ENCODE measurements around the gene MACROD2.

MACROD2 gene

DNA sequence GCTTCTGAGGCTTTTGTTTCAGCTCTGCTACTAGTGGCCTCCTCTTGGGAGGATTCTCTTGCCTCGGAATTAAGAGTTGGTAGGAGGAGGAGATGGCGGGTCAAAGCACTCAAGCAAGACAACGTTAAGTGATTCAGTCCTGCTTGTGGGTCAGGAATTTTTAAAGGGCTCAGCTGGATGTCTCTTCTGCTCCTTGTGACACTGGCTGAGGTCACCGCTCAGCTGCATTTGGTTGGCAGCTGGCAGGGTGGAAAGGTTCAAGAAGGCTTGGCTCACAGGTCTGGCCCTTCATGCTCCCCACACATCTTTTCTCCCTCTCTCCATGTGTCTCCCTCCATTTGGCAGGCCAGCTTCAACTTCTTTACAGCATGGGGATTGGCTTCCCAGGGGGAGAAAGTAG is 1936.6 kb downstream of the MACROD2 start:
- Histone ChIP-seq H3K4me3 (ENCODE audit: insufficient read depth, low read depth, low read length) (no peak overlapping the region), H3K27ac (ENCODE audit: insufficient read depth, low read depth, low read length, poor library complexity, severe bottlenecking) (no peak overlapping the region), H3K9me3 (ENCODE audit: control insufficient read depth, low read length) (no peaks in the 10 kb centered on the region), H3K4me1 (ENCODE audit: control insufficient read depth, insufficient read depth, low read length) (no peaks in the 10 kb centered on the region), H3K36me3 (ENCODE audit: control insufficient read depth, insufficient read depth, low read length) (no peaks in the 10 kb centered on the region), H3K27me3 (ENCODE audit: control insufficient read depth, insufficient read depth, low read length, poor library complexity, severe bottlenecking) (no peaks in the 10 kb centered on the region)
- WGBS, 2 experiments = 76 to 80% methylated on average over 4 of the region's 4 CpGs

DNA sequence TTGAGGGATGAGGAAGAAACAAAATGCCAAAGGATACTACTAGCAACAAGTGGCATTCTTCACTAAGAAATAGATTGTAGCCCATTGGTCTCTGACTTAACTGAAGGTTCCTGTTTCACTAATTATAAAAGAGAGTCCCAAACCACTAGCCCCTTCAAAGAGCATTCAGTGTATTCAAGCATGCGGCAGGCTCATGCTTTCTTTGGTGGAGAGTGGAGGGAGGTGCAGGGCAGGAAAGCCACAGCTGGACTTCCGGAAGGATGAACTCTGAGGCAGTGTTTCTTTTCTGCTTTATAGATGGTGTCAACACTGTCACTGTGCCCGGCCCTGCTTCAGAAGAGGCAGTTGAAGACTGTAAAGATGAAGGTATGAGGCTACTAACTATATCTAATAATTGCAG is 1941.9 kb downstream of the MACROD2 start:
- Histone ChIP-seq H3K27ac (ENCODE audit: insufficient read depth, low read depth, low read length, poor library complexity, severe bottlenecking) (peak overlapping the region; percentile 57), H3K4me3 (ENCODE audit: insufficient read depth, low read depth, low read length) (no peak overlapping the region)
- WGBS, 2 experiments = 49 to 59% methylated on average over 2 to 3 of the region's 3 CpGs

DNA sequence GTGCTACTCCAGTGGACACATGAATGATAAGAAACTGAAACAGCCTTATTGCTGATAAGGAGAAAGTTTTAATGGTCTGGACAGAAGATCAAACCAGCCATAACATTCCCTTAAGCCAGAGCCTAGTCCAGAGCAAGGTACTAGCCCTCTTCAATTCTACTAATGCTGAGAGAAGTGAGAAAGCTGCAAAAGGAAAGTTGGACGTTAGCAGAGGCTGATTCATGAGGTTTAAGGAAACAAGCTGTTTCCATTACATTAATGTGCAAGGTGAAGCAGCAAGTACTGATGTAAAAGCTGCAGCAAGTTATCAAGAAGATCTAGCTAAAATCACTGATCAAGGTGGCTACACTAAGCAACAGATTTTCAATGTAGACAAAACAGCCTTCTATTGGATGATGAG is 1943.5 kb downstream of the MACROD2 start:
- Histone ChIP-seq H3K9me3 (ENCODE audit: control insufficient read depth, low read length) (peaks cover 3% of the 10 kb centered on the region), H3K27me3 (ENCODE audit: control insufficient read depth, insufficient read depth, low read length, poor library complexity, severe bottlenecking) (no peaks in the 10 kb centered on the region), H3K4me1 (ENCODE audit: control insufficient read depth, insufficient read depth, low read length) (no peaks in the 10 kb centered on the region), H3K4me3 (ENCODE audit: insufficient read depth, low read depth, low read length) (no peak overlapping the region), H3K36me3 (ENCODE audit: control insufficient read depth, insufficient read depth, low read length) (no peaks in the 10 kb centered on the region), H3K27ac (ENCODE audit: insufficient read depth, low read depth, low read length, poor library complexity, severe bottlenecking) (no peak overlapping the region)
- WGBS, 2 experiments = 89 to 92% methylated on average over 1 of the region's 1 CpG

More for the DNA sequence above, 1941.9 kb downstream of the MACROD2 start:
- Histone ChIP-seq H3K36me3 (ENCODE audit: control insufficient read depth, insufficient read depth, low read length) (no peaks in the 10 kb centered on the region), H3K4me1 (ENCODE audit: control insufficient read depth, insufficient read depth, low read length) (no peaks in the 10 kb centered on the region), H3K27me3 (ENCODE audit: control insufficient read depth, insufficient read depth, low read length, poor library complexity, severe bottlenecking) (no peaks in the 10 kb centered on the region), H3K9me3 (ENCODE audit: control insufficient read depth, low read length) (peaks cover 3% of the 10 kb centered on the region)

DNA sequence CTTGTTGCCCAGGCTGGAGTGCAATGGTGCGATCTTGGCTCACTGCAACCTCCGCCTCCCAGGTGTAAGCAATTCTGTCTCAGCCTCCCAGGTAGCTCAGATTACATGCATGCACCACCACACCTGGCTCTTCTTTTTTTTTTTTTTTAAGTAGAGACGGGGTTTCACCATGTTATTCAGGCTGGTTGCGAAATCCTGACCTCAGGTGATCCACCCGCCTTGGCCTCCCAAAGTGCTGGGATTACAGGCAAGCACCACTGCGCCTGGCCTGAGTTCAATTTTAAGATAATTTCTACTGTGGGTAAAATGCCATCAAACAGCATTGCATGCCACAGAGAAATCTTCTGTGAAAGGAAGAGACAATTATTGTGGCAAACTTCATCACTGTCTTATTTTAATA is 1944.8 kb downstream of the MACROD2 start:
- WGBS, 2 experiments = 92 to 95% methylated on average over 6 of the region's 6 CpGs
- H3K4me1 ChIP-seq (ENCODE audit: control insufficient read depth, insufficient read depth, low read length) = no peaks in the 10 kb centered on the region
- no peak overlapping the region for H3K27ac ChIP-seq (ENCODE audit: insufficient read depth, low read depth, low read length, poor library complexity, severe bottlenecking)
- H3K4me3 ChIP-seq (ENCODE audit: insufficient read depth, low read depth, low read length) = no peak overlapping the region
- H3K9me3 ChIP-seq (ENCODE audit: control insufficient read depth, low read length) = peaks cover 3% of the 10 kb centered on the region
- H3K27me3 ChIP-seq (ENCODE audit: control insufficient read depth, insufficient read depth, low read length, poor library complexity, severe bottlenecking) = no peaks in the 10 kb centered on the region
- H3K36me3 ChIP-seq (ENCODE audit: control insufficient read depth, insufficient read depth, low read length) = no peaks in the 10 kb centered on the region

DNA sequence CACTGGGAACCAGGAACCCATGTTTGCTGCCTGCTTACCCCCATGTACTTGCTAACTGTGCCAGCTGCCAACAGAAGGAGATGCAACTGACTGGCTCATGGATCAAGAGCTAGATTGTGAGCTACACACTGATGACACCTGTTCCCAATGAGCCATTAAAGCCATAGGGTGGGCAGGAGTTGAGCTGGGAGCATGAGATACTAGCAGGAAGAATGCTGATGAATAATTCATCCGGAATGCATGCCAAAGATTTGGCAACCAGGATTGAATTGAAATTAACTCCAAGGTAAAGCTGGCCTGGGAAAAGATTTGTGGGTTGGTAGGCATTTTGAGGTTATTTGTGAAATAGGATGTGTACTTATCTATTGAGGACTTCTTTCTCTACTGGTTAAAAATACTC is 1946.8 kb downstream of the MACROD2 start:
- H3K9me3 ChIP-seq (ENCODE audit: control insufficient read depth, low read length) = peaks cover 3% of the 10 kb centered on the region
- H3K36me3 ChIP-seq (ENCODE audit: control insufficient read depth, insufficient read depth, low read length) = no peaks in the 10 kb centered on the region
- no peak overlapping the region for H3K27ac ChIP-seq (ENCODE audit: insufficient read depth, low read depth, low read length, poor library complexity, severe bottlenecking)
- no peak overlapping the region for H3K4me3 ChIP-seq (ENCODE audit: insufficient read depth, low read depth, low read length)
- H3K27me3 ChIP-seq (ENCODE audit: control insufficient read depth, insufficient read depth, low read length, poor library complexity, severe bottlenecking) = no peaks in the 10 kb centered on the region
- H3K4me1 ChIP-seq (ENCODE audit: control insufficient read depth, insufficient read depth, low read length) = no peaks in the 10 kb centered on the region
- WGBS, 2 experiments = 35 to 51% methylated on average over 1 of the region's 1 CpG

DNA sequence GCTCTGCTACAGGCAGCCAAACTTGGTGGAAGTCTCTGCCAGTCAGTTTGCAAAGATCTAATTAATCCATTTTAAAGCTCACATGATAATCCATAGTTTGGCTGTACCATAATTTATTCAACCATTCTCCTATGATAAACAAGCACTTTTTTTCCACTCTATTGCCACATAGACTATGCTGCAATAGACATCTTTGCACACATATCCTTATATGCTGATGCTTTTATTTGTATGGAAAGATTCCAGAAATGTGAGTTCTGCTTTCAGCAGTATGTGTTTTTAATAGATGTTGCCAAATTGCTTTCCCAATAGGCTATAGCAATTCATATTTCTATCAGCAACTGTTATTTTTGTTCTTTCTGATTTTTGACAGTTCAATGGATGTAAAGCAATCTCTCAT is 1950.0 kb downstream of the MACROD2 start:
- H3K4me1 ChIP-seq (ENCODE audit: control insufficient read depth, insufficient read depth, low read length) = peaks cover 7% of the 10 kb centered on the region
- no peaks in the 10 kb centered on the region for H3K36me3 ChIP-seq (ENCODE audit: control insufficient read depth, insufficient read depth, low read length)
- no peaks in the 10 kb centered on the region for H3K27me3 ChIP-seq (ENCODE audit: control insufficient read depth, insufficient read depth, low read length, poor library complexity, severe bottlenecking)
- no peak overlapping the region for H3K27ac ChIP-seq (ENCODE audit: insufficient read depth, low read depth, low read length, poor library complexity, severe bottlenecking)
- H3K9me3 ChIP-seq (ENCODE audit: control insufficient read depth, low read length) = no peaks in the 10 kb centered on the region
- H3K4me3 ChIP-seq (ENCODE audit: insufficient read depth, low read depth, low read length) = no peak overlapping the region

DNA sequence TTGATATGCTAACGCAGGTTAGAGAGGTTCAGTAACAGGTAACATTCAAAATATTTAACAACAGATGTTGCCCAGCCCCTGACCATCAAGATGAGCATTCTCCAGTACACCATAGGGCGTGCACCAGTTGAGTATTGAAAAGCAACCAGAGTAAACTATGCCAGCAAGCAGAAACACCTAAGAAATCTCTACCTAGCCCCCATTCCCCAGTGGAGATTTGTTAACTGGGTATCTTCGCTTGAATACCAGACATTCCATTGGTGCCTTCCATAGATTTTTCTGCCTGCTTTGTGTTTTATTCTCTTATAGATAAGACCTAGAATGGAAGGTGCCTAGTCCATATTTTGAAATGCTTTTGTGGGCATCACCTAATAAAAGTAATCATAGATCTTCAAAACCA is 1954.1 kb downstream of the MACROD2 start:
- no peak overlapping the region for H3K4me3 ChIP-seq (ENCODE audit: insufficient read depth, low read depth, low read length)
- no peak overlapping the region for H3K27ac ChIP-seq (ENCODE audit: insufficient read depth, low read depth, low read length, poor library complexity, severe bottlenecking)
- 88 to 91% methylated on average over 3 of the region's 3 CpGs for WGBS, 2 experiments
- peaks cover 8% of the 10 kb centered on the region for H3K4me1 ChIP-seq (ENCODE audit: control insufficient read depth, insufficient read depth, low read length)
- H3K27me3 ChIP-seq (ENCODE audit: control insufficient read depth, insufficient read depth, low read length, poor library complexity, severe bottlenecking) = no peaks in the 10 kb centered on the region
- H3K9me3 ChIP-seq (ENCODE audit: control insufficient read depth, low read length) = no peaks in the 10 kb centered on the region
- no peaks in the 10 kb centered on the region for H3K36me3 ChIP-seq (ENCODE audit: control insufficient read depth, insufficient read depth, low read length)

DNA sequence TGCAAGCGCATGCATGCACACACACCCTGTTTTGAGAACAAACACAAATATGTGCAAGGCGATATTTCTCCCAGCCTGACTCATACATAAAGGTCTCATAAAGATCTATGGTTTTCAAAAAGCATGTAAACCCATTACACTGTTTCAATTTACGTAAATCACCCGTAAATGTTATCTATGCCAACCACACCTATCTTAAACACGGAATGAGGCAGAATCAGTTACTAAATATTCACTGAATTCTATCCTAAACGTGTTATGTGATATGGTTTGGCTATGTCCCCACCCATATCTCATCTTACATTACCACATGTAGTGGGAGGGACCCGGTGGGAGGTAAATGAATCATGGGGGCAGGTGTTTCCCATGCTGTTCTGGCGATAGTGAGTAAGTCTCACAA is 1956.3 kb downstream of the MACROD2 start:
- H3K4me3 ChIP-seq (ENCODE audit: insufficient read depth, low read depth, low read length) = no peak overlapping the region
- no peaks in the 10 kb centered on the region for H3K36me3 ChIP-seq (ENCODE audit: control insufficient read depth, insufficient read depth, low read length)
- H3K27ac ChIP-seq (ENCODE audit: insufficient read depth, low read depth, low read length, poor library complexity, severe bottlenecking) = no peak overlapping the region
- H3K4me1 ChIP-seq (ENCODE audit: control insufficient read depth, insufficient read depth, low read length) = peaks cover 8% of the 10 kb centered on the region
- no peaks in the 10 kb centered on the region for H3K27me3 ChIP-seq (ENCODE audit: control insufficient read depth, insufficient read depth, low read length, poor library complexity, severe bottlenecking)
- 93% methylated on average over 6 to 7 of the region's 8 CpGs for WGBS, 2 experiments
- H3K9me3 ChIP-seq (ENCODE audit: control insufficient read depth, low read length) = no peaks in the 10 kb centered on the region

DNA sequence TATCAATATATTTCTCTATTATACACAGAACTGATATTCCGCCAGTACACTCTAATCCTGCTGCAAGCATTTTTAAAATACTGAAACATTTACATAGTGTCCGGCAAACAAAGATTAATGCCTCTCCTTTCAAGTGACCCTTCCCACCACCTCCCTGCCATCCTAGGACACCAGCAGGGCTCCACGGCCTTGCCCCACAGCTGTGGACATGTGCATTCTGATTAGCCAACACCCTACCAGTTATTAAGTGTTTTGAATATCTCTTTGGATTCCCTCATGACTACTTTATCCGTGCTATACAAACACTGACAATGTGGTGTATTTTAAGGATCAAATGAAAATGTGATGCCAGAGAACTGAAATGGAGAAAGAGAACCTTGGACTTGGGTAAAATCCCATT is 1962.8 kb downstream of the MACROD2 start:
- H3K27me3 ChIP-seq (ENCODE audit: control insufficient read depth, insufficient read depth, low read length, poor library complexity, severe bottlenecking) = no peaks in the 10 kb centered on the region
- 96 to 97% methylated on average over 4 of the region's 4 CpGs for WGBS, 2 experiments
- H3K36me3 ChIP-seq (ENCODE audit: control insufficient read depth, insufficient read depth, low read length) = no peaks in the 10 kb centered on the region
- H3K4me3 ChIP-seq (ENCODE audit: insufficient read depth, low read depth, low read length) = no peak overlapping the region
- H3K9me3 ChIP-seq (ENCODE audit: control insufficient read depth, low read length) = no peaks in the 10 kb centered on the region
- H3K27ac ChIP-seq (ENCODE audit: insufficient read depth, low read depth, low read length, poor library complexity, severe bottlenecking) = no peak overlapping the region
- no peaks in the 10 kb centered on the region for H3K4me1 ChIP-seq (ENCODE audit: control insufficient read depth, insufficient read depth, low read length)

DNA sequence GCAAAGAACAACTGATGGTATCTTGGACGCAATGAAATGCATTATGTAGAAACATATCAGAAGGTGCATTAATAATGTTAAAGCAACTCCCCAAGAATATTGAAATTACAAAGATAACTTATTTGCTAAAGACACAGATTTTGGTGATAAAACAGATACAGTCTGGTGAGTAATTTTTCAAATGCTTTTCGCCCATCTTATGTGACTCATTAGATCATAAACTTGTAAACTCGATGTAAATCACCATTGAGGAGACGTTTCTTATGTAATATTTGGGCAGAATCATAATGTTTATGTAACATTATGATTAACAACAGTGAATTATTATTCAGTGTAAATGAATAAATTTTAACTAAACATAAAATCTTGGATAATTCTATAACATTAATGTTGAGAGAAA is 1969.8 kb downstream of the MACROD2 start:
- no peaks in the 10 kb centered on the region for H3K9me3 ChIP-seq (ENCODE audit: control insufficient read depth, low read length)
- H3K36me3 ChIP-seq (ENCODE audit: control insufficient read depth, insufficient read depth, low read length) = no peaks in the 10 kb centered on the region
- WGBS, 2 experiments = 91 to 100% methylated on average over 2 to 4 of the region's 4 CpGs
- H3K27ac ChIP-seq (ENCODE audit: insufficient read depth, low read depth, low read length, poor library complexity, severe bottlenecking) = no peak overlapping the region
- no peaks in the 10 kb centered on the region for H3K4me1 ChIP-seq (ENCODE audit: control insufficient read depth, insufficient read depth, low read length)
- no peaks in the 10 kb centered on the region for H3K27me3 ChIP-seq (ENCODE audit: control insufficient read depth, insufficient read depth, low read length, poor library complexity, severe bottlenecking)
- H3K4me3 ChIP-seq (ENCODE audit: insufficient read depth, low read depth, low read length) = no peak overlapping the region

DNA sequence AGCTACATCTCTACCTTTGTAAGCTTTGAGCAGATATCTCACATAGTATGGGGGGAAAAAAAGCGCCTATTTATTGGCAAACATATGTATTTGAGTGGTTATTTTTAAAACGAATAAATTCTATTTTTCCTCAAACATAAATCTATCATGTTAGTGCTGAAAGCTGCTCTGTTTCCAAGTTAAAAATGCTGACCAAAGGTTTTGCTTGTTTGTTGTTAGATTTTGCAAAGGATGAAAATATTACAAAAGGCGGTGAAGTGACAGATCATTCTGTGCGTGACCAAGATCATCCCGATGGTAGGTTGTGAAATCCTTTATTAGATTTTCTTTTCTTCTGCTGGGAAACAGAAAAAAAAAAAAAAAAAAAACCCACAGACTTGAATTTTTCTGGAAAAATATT is 1972.0 kb downstream of the MACROD2 start:
- no peaks in the 10 kb centered on the region for H3K27me3 ChIP-seq (ENCODE audit: control insufficient read depth, insufficient read depth, low read length, poor library complexity, severe bottlenecking)
- WGBS, 2 experiments = 93 to 95% methylated on average over 3 of the region's 5 CpGs
- H3K27ac ChIP-seq (ENCODE audit: insufficient read depth, low read depth, low read length, poor library complexity, severe bottlenecking) = no peak overlapping the region
- no peaks in the 10 kb centered on the region for H3K36me3 ChIP-seq (ENCODE audit: control insufficient read depth, insufficient read depth, low read length)
- H3K9me3 ChIP-seq (ENCODE audit: control insufficient read depth, low read length) = no peaks in the 10 kb centered on the region
- H3K4me1 ChIP-seq (ENCODE audit: control insufficient read depth, insufficient read depth, low read length) = no peaks in the 10 kb centered on the region
- H3K4me3 ChIP-seq (ENCODE audit: insufficient read depth, low read depth, low read length) = no peak overlapping the region
